C4-2B (cell line): Measurements from ENCODE around the gene CRISPLD2.

Experiments used
- H3K27ac ChIP-seq: fragments of 450-650 bp; 2 replicates; pipeline ENCODE4 v1.5.1; 2017
- ZFX ChIP-seq: fragments of 450-650 bp; IDR thresholded peaks from 2 replicates; pipeline ENCODE4 v1.6.1; 2017
- TF ChIP-seq, protein P1 (sequence below): fragments of 450-650 bp; conservative IDR thresholded peaks from 2 replicates; pipeline ENCODE4 v1.5.1; 2017; ENCODE audit warnings: mild to moderate bottlenecking

CRISPLD2 gene

DNA sequence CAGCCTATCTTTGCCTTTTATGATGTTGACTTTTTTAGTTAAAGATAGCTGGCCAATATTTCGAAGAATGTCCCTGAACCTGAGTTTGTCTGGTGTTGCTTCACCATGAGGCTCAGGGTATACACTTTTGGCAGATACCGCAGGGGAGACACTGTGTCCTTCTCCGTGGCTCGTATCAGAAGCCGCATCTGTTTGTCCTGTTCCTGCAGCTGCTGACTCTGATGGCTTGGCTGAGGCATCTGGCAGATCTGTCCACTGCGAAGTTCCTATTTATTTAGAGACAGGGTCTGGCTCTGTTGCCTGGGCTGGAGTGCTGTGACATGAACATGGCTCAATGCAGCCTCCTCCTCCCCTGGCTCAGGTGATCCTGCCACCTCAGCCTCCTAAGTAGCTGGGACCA, 93.5 kb downstream of the CRISPLD2 start:
- TF ChIP-seq ZFX = no peak
- TF ChIP-seq, protein P1, sequence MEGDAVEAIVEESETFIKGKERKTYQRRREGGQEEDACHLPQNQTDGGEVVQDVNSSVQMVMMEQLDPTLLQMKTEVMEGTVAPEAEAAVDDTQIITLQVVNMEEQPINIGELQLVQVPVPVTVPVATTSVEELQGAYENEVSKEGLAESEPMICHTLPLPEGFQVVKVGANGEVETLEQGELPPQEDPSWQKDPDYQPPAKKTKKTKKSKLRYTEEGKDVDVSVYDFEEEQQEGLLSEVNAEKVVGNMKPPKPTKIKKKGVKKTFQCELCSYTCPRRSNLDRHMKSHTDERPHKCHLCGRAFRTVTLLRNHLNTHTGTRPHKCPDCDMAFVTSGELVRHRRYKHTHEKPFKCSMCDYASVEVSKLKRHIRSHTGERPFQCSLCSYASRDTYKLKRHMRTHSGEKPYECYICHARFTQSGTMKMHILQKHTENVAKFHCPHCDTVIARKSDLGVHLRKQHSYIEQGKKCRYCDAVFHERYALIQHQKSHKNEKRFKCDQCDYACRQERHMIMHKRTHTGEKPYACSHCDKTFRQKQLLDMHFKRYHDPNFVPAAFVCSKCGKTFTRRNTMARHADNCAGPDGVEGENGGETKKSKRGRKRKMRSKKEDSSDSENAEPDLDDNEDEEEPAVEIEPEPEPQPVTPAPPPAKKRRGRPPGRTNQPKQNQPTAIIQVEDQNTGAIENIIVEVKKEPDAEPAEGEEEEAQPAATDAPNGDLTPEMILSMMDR = no peak
- peak overlapping the region; percentile 38 for H3K27ac ChIP-seq

DNA sequence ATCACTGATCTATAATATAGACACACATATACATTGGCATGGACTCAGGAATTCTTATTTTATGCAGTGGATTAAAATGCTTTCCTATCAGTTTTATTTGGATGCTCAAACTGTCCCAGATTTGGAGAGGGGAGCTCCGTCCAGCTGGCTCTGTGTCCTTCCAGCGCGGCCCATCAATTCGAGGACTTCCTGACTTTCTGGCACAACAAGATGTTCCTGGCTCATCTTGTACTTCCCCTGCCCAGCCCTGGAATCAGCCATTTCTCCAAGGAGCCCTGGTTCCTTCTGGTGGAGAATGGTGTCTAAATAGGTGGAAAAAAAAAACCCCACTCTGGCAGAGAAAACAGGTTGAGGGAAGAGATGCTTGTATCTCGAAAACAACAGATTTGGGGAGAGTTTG, 94.5 kb downstream of the CRISPLD2 start:
- TF ChIP-seq, protein P1 = no peak
- no peak for TF ChIP-seq ZFX
- peak overlapping the region; percentile 33; the same call in 1 of the 2 replicates for H3K27ac ChIP-seq

DNA sequence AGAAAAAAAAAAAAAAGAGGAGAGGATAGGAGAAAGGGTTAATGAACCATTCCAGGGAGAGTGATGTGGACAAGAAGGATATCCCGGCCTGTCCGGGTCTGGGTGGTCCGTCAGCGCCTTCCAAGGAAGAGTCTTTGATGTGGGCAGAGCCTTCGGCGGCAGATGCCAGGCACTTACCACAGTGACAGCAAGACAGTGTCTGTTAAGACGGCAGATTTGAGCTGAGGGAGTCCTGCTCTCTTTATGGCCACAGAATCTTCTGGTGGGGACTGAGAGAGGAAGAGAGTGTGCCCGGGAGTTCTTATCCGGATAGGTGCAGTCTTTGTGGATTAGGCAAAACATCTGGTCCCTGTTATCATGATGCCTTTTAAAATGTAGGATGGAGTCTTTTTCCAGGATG, 96.4 kb downstream of the CRISPLD2 start:
- no peak overlapping the region for H3K27ac ChIP-seq
- TF ChIP-seq, protein P1 = no peak
- TF ChIP-seq ZFX = no peak

DNA sequence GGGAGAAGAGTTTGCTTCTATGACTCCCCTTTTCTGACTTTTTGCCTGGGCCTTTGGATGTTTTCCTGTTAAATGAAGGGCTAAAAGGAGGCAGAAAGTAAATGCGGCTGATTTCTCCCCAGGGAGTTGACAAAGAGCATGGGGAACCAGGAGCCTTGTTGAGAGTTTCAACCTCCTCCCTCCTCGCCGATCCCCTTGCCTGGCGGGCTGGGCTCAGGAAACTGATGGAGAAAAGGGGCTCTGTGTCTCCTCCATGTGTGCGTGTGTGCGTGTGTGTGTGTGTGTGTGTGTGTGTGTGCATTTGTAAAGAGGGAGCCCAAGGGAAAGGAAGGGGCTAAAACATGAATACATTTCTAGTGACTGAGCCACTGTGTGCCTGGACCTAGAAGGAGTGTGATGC, 97.1 kb downstream of the CRISPLD2 start:
- H3K27ac ChIP-seq = no peak overlapping the region
- TF ChIP-seq, protein P1 = no peak
- TF ChIP-seq ZFX = no peak

DNA sequence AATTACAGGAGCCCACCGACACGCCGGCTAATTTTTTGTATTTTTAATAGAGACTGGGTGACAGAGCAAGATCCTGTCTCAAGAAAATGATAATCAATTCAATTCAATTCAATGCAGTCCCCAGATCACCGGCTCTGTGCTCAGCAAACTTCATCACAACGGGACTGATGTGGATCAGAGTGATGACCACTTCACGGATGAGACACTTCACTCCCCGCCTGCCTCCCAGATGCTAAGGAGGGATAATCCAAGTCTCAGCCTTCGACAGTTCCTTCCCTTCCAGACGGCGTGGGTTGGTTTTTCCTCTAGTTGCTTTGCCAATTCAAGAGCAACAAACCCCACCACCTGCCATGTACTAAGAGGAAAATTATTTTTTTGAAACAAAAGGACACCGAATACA, 97.7 kb downstream of the CRISPLD2 start:
- TF ChIP-seq ZFX = no peak
- TF ChIP-seq, protein P1 = no peak
- no peak overlapping the region for H3K27ac ChIP-seq

DNA sequence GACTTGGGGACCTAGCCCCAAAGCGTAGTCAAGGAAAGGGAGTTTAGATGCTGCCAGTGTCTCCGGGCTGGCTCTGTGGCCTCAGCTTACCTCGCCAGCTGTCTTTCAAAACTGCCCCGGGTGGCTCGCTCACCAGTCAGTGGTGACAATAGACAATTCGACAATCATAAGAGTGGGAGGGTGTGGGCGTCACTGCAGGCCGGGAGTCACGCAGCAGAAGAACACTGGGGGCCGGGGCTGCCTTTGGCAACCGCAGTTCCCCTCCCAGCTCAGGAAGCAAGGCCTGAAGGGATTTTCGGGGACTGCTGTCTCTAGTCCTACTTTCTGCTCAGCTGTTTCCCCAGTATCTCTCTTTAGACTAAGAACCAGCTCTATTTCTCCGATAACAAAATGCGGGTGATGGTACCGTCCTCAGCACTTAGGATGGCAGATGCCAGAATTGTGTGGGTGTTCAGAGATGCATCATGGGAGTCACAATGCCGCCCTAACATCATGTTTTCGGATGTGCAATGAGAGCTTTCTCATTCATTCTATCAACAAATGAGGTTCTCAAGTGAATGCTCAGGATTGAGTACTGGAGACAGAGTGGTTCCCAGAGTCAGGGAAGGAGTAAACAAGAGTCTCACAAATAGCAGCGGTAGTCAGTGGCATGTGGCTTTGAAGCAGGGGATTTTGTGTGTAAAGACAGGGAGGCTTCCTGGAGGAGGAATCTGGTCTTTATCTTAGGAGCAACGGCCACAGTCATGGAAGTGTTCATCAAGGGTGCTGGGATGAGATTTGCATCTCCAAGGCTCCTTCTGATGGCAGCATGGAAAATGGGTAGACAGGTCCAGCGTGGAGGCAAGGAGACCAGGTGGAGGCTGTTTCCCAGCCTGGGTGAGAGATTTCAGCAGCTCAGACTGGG, 98.5 kb downstream of the CRISPLD2 start:
- H3K27ac ChIP-seq = no peak overlapping the region
- TF ChIP-seq, protein P1 = no peak
- TF ChIP-seq ZFX = no peak

DNA sequence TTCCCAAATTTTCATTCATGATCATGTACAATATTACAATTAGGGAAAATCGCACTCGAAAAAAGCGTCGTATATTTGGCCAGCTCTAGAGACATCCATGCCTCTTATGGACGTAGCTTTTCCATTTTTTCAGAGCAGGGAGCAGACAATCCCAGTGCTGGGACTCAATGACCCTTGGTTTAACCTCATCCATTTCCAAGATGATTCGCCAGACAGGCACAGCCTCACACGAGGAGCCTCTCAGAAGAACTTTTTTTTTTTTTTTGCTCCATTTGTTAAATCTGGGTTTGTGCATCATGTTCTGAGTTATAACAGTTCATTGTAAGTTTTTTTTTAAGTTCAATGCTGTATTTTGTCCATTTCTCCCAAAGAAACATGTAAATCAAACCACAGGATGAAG, 99.5 kb downstream of the CRISPLD2 start:
- H3K27ac ChIP-seq = no peak overlapping the region
- TF ChIP-seq ZFX = no peak
- TF ChIP-seq, protein P1 = no peak
